GM21381 (cell line): ENCODE data around the gene ZSWIM5.

Experiments
- ATAC-seq: cut with Tn5 transposase; IDR thresholded peaks from one replicate; pipeline ENCODE4 v1.9.1; 2021; ENCODE audit warnings: mild to moderate bottlenecking, moderate library complexity; ENCODE audit not compliant: unreplicated experiment

Gene ZSWIM5

GRCh38 chr1:45037456-45037855 is 168.9 kb downstream of the ZSWIM5 start:
- ATAC-seq = no peak

DNA sequence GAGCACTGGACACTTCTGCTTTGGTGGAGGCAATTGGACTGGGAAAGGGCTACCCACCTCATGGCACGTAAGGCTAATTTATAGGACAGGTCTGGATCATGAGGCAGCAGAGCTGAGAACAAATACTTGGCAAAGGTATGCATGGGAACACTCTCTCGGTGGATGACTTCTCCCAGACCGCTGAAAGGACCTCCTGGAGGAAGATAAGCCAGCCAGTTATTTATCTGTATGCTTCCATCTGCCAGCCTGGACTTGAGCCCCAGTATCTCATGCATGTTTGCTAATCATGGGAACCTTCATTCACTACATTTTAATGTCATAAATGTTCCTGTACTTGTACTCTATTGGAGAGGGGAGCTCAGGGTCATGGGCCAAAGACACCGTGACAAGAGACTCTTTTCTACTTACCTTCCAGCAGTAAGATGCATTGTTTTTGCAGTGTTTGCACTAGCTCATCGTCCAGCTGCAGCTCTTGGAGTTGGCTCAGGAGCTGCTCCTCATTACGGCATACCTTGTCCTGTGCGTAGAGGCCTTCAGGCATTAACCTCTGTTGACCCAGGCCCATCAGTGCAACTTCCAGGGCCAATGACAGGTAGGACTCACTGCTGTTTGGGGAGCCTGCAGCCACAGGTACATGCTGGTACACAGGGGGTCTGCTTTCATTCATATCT is 170.6 kb downstream of the ZSWIM5 start:
- no peak for ATAC-seq

- ATAC-seq = no peak
Observed at GRCh38 chr1:45033356-45033755, 173.0 kb downstream of the ZSWIM5 start.

DNA sequence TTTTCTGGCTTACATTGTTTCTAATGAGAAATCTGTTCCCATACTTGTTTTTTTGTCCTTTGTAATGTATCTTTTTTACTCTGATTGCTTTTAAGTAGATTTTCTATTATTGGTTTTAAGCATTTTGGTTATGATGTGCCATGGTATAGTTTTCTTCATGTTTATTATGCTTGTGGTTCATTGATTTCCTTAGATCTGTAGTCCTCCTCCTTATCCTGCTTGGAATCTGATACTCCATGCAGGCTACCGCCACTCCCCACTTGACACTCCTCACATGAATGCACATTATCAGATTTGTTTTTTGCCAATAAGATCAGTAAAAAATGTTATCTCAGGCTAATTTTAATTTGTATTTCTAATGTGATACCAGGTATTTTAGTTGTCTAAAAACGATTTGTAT is 173.6 kb downstream of the ZSWIM5 start:
- ATAC-seq = no peak

- ATAC-seq = no peak
Observed at GRCh38 chr1:45026446-45026845, 180.0 kb downstream of the ZSWIM5 start.

DNA sequence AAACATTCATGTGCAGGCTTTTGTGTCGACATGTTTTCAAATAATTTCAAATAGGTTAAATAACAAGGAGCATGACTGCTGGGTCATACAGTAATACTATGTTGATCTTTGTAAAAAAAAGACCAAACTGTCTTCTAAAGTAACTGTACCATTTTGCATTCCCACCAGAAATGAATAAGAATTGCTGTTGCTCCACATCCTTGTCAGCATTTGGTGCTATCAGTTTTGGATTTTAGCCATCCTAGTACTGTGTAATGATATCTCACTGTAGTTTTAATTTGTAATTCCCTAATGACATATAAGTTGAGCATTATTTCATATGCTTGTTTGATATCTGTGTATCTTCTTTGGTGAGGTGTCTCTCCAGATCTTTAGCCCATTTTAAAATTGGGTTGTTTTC is 182.7 kb downstream of the ZSWIM5 start:
- no peak for ATAC-seq

DNA sequence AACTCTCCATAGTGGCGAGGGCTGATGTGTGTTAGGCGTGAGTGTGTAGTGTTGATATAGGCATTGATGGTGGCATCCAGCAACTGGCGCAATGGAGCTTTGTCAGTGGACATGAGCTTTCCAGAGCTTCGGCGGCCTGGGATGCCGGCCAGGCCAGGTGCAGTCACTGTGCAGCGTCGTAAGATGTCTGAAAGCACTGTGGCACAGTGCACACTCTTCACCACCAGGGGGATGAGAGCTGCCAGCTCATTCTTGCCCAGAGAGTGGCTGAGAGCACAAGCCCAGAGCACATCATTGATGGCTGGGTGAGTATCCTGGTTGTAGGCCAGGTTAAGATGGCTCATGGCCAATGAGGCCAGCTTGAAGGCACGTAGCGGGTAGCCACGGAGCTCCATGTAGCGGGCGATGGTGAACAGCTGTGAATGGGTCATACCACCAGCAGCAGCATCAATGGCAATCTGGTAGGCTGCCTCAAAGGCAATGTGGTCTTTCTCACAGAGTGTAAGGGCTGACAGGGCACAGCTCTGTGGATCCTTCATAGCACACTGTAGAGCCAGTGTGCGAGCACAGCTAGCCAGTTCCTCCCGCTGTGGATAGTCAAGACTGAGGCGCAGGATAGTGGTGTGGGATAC is 187.7 kb downstream of the ZSWIM5 start:
- ATAC-seq = no peak

DNA sequence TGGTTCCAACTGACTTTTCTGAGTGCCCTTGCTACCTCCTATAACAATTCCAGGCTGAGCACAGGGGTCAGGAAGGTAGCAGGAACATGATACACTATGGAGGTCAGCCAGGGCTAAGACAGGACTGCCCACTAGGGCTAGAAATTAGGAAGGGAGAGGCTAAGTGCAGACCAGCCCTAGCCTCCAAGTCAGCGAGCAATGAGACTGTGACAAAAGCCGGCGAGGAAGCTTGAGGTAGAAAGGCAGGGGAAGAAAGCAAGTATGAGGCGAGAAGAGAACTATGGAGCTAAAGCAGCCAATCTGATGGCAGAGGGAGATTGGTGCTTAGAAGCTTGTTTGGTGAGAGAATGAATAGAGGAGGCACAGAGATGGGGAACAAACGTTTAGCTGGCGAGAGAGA is 189.6 kb downstream of the ZSWIM5 start:
- no peak for ATAC-seq

GRCh38 chr1:45016090-45016697 is 190.2 kb downstream of the ZSWIM5 start:
- no peak for ATAC-seq

DNA sequence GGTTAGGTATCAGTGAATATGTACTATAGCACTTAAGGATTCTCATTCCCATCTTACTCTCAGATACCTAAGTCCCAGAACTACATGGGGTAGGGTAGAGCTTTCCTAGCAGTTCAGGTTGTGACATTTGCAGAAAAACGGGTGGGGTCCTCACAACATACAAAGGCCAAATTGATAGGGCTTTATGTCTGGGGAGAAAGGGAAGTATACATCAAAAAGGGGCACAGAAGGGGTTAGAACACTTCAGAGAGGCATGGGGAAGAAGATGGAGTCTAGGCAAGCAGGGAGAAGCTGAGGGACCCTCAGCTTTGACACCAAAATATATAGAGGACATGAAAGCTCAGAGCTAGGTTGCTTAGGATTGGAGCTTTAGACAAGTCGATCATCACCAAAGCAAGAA is 190.7 kb downstream of the ZSWIM5 start:
- no peak for ATAC-seq

- no peak for ATAC-seq
Observed at GRCh38 chr1:45014321-45015028, 191.9 kb downstream of the ZSWIM5 start.

DNA sequence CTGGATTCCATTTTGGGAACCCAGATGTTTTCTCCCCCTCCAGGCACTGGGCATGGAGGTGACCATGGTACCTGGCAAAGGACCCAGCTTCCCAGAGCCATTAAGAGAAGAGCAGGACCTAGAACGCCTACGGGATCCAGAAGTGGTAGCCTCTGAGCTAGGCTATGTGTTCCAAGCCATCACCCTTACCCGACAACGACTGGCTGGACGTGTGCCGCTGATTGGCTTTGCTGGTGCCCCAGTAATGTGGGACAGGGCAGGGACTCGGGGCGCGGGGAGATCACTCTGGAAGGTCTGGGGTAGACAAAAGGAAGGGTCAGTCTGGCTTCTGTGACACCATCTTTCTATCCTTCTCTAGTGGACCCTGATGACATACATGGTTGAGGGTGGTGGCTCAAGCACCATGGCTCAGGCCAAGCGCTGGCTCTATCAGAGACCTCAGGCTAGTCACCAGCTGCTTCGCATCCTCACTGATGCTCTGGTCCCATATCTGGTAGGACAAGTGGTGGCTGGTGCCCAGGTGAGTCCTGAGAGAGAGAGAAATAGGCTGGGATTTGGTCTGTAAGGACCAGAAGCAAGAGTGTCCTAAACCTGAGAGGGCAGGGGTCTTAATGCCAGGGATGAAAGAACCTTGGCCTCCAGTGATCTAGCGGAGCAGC is 192.7 kb downstream of the ZSWIM5 start:
- ATAC-seq = no peak

- ATAC-seq = no peak
Observed at GRCh38 chr1:45012639-45013278, 193.6 kb downstream of the ZSWIM5 start.

GRCh38 chr1:45011837-45012638 is 194.4 kb downstream of the ZSWIM5 start, which contains the start of gene UROD:
Gene UROD, plus strand, starts transcription at chr1:45012254. Its CDS starts 12 bp downstream, at chr1:45012266.
- peak; percentile 67 for ATAC-seq

DNA sequence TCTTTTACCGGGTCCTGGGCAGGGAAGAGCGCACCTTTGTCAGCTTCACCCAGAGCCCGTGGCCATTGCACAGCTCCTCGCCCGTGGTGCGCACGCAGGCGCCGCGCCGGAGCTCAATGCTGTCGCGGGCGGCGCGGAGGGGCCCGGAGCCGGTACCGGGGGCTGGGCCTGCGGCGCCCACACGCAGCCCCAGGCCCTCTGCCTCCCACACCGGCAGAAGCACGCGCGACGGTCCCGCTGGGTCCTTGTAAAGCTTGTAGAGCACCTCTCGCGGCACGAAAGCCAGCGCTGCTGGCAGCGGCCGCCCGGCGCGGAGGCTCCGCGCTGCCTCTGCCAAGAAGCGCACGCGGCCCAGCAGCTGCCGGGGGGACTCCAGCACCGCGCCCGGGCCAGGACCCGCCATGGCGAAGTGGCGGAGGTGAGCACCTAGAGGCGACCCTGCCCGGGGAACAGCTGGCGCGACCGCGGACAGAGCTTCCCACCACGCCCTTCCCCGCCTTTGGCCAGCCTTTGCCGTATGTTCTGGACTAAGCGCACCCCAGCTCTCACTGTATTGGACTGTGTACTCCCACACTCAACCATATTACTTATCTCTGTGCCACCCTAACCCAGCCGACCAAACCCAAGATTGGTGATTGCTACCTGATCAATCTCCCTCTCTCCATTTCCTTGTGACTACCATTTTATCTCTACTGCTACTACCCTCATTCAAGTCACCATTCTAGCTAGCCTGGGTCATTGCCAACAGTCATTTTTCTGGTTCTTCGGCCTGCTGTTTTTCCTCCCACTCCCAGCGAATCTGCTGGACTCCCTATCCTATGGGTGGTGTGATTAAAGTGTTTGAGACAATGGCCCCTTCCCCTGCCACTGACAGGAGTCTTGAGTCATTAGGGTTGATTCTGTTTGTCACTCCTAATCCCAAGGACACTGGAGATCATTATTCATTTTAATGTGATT is 195.3 kb downstream of the ZSWIM5 start, which contains the start of gene HECTD3:
Gene HECTD3, minus strand, starts transcription at position 470 of the 957 bp plus-strand sequence. Its CDS starts 67 bp downstream, at position 403.
- peak; percentile 70 for ATAC-seq

DNA sequence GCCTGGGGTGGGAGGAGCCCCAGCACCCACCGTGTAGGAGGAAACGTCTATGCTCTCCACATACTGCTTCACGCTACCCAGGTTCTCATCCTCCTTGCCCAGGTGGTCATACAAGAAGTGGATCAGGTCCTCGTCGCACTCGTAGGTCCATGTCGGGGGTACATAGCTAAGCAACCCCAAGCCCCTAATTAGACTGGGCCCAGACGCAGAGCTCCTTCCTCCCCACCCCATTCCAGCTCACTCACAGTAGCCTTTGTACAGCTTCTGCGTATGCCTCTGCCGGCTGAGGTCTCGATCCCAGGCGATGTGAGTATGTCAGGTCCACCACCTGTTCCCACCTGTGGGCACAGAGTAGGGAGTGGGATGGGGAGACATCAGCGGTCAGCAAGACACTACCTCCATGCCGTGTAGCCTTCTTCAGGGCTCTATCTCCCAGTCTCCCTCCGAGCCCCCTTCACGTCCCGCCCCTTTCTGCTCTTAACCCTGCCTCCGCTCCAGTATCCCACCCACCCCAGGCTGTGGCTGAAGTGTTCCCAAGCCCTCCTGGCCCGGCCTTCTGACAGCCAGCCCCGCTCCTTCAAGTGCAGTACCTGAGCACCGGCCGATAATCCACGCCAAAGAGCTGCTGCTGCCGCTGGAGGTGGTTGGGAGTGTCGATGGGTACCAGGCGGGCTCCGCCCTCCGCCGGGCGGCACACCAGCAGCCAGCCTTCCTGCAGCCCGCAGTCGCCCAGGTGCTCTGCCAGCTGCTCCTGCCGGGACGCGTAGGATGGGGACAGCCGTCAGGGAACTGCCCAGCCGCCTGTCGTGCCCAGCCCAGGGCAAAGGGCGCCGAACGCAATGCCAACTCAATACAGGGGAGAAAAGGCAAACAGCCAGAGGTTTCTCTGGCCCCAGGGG is 196.2 kb downstream of the ZSWIM5 start:
- no peak for ATAC-seq

DNA sequence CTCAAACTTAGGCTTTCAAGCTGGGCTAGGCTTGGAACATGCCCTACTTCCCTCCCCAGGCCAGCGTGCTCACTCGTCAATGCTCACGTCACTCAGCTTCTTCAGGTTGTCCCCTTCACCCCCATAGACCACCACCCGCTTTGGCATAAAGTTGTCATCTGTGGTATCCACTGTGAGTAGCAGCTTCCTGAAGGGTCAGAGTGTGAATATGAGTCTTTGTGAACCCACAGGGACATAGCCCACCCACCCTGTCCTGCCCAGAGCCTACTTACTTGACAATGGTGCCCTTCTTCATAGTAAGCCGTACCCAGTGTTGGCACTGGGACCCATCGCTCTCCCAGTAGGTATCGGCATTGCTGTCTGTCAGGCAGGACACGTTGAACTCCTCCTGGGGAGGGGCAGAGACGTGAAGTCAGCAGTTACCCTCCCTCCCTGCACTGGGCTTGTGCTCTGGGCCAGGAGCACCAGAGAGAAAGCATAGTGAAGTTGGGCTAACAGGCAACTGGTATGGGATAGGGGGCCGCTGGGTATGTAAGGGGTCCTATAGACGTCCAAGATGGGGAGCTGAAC is 197.0 kb downstream of the ZSWIM5 start:
- no peak for ATAC-seq
